ENCODE data around the gene BAIAP2L1. TPM values are rescaled to one million over a fixed set of nuclear protein-coding genes. Genes with fewer than 3 reads are reported as not detected.

Gene BAIAP2L1
- total RNA-seq, 1 donor from 2014 or later, result 6.4 TPM

DNA sequence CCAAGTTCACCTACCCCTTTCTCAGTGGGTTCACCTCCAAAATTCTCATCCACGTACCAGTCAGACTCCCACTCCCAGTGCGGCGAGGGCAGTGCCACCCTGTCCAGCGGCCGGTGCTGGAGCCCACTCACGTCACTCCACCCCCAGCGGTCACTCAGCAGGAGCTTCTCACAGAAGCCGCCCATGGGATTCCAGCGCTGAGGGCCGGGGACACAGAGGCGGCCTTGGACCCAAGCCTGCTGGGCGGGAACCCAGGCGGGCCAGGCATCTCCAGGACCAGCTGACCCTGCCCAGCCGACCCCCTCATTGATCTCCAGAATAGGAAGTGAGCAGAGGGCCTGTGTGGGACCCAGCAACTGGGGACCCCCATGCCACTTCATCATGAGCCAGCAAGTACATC is 156.0 kb downstream of the BAIAP2L1 start:
- no peak for DNase-seq (ENCODE audit: extremely low read depth, low read depth, low spot score)

DNA sequence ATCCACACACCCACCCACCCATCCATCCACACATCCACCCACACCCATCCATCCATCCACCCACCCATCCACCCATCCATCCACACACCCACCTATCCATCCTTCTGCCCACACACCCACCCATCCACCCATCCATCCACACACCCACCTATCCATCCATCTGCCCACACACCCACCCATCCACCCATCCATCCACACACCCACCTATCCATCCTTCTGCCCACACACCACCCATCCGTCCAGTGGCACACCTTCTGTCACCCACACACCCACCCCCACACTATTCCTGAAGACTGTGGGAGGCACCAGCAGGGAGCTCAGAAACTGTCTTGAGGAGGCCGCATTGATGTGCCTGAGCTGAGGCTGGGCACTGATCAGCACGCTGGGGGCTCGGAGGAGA is 158.0 kb downstream of the BAIAP2L1 start:
- DNase-seq (ENCODE audit: extremely low read depth, low read depth, low spot score), result no peak

DNA sequence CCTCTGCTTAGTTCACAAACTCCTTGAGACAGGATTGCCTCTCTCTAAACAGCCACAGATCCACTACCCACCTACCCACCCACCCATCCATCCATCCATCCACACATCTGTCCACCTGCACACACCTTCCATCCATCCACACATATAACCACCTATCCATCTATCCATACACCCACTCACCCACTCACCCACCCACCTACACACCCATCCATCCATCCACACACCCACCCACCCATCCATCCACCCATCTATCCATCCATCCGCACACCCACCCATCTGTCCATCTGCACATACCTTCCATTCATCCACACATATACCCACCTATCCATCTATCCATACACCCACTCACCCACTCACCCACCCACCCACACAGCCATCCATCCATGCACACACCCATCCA is 158.5 kb downstream of the BAIAP2L1 start:
- DNase-seq (ENCODE audit: extremely low read depth, low read depth, low spot score), result no peak

DNA sequence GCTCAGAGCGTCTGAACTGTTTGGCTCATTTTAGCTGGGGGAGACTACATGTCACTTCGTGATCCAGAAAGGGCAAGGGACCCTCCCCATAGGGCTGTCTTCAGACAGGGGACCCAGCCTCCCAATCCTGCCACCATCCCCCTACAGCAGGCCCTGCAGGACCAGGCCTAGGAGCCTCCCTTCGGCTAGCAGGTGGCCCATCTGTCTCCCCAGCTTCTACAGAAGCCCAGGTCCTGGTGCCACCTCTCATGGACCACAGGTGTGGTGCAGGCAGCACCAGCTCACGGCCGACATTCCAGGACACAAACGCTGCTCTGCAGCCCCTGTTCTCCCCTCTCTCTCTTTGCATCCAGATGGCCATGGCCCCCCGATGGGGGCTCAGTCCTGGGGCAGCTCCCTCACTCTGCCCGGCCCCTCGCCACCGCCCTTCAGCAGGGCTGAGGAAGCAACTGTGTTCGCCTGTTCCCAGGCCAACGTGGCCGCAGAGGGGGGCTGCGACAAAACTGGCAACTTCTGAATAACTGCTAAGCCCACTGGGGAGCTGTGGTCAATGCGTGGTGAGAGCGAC is 159.1 kb downstream of the BAIAP2L1 start:
- DNase-seq (ENCODE audit: extremely low read depth, low read depth, low spot score), result no peak

Other genes with a start within 250 kb of the BAIAP2L1 start
- gene BHLHA15, start 189.7 kb downstream of the BAIAP2L1 start, total RNA-seq, result 0.53 and 0.68 TPM in 2 replicates
- gene TECPR1, start 148.9 kb downstream of the BAIAP2L1 start, total RNA-seq, result 59.3 and 66.3 TPM in 2 replicates
- gene BRI3, start 119.4 kb downstream of the BAIAP2L1 start, total RNA-seq, result 107 and 140 TPM in 2 replicates
- 32.0 and 116 TPM in 2 replicates for gene NPTX2, start 216.2 kb upstream of the BAIAP2L1 start, total RNA-seq